ENCODE results near the gene FAM200A. TPM values are rescaled to one million over a fixed set of nuclear protein-coding genes. Genes with fewer than 3 reads are reported as not detected.
"Not testable (repeated sequence)": the region's sequence is repeated elsewhere in the genome, so short reads cannot be mapped to it uniquely, and the experiment has no call there.

The FAM200A gene
- total and polyA plus RNA-seq, 10 donors, result 4.9 to 9.2 (median 5.7) TPM

DNA sequence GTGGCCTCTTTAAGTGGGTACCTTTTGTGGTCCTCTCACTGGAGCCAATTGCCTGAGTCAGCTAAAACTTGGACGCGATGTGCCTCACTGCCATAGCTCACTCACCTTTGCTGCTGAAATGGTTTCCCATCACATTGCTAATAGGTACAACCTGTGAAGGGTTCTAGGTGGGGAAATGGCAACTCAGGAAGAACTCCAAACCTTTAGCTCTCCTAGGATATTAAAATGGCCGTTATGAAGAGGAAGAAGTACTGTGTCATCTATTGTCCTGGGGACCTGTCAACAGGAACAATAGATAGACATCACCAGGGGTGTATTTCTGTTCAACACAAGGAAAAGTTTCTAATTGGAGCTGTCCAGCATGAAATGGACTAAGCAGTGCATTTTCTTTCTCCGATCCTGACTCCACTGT is 5.3 kb upstream of the FAM200A start:
- Histone ChIP-seq H3K9me3 (no peaks in the 10 kb centered on the region), H3K4me3 (peak overlapping the region; percentile 36 to 95 (median 69)), H3K36me3 (peaks cover 0 to 61% (median 31%) of the 10 kb centered on the region in 6 donors), H3K27ac (peak overlapping the region in 7 of 8 donors; percentile 92 to 100 (median 97)), H3K4me1 (peaks cover 20 to 76% (median 58%) of the 10 kb centered on the region in 6 donors), H3K27me3 (replicated peaks in 1 of 7) (no peaks in the 10 kb centered on the region)
- TF ChIP-seq POLR2A (IDR thresholded peaks at IDR 0.05), result no peak
- TF ChIP-seq POLR2AphosphoS5 (IDR thresholded peaks at IDR 0.05), result no peak
- no peak for TF ChIP-seq CTCF (IDR thresholded peaks at IDR 0.05 in 8 of 11, conservative IDR thresholded peaks at IDR 0.05 in 3 of 11)
- intact Hi-C loops (cut with DNase I; ENCODE audit: low total_unique reads), result no loop called here
- WGBS, 5 donors, result 64 to 83% (median 75%) methylated on average over 4 of the region's 4 CpGs
- DNase-seq, result no peak

- peaks cover 0 to 39% (median 12%) of the 10 kb centered on the region in 6 donors for H3K36me3 ChIP-seq
- intact Hi-C loops (cut with DNase I; ENCODE audit: low total_unique reads), result loop anchor here (5.0 kb wide), 1 partner anchor 48 kb away; no protein-coding TSS in a partner anchor
- WGBS, 5 donors, result 75 to 89% (median 88%) methylated on average over 2 of the region's 2 CpGs
Observed at GRCh38 chr7:99554939-99555338, 3.0 kb upstream of the FAM200A start.

DNA sequence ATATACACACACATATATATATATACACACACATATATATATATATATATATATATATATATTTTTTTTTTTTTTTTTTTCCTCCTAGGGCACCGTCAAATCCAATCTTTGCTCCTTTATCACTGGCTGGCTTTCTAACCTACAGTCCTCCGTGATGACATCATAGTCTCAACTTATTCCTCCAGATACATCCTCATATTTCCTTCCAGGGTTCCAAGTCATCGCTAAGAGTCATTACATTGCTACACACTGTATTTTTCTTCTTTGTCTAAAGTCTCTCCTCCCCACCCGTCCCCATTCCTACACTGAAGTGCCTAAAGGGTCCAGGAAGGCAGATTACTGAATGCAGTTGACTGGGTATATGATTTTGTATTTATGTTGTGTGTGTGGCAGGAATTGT is 1.1 kb upstream of the FAM200A start:
- no peaks in the 10 kb centered on the region for H3K27me3 ChIP-seq (replicated peaks in 1 of 7)
- no peak overlapping the region for H3K4me3 ChIP-seq
- WGBS, 5 donors, result 93 to 99% (median 95%) methylated on average over 4 of the region's 4 CpGs
- DNase-seq, result no peak
- no peak for TF ChIP-seq POLR2AphosphoS5 (IDR thresholded peaks at IDR 0.05)
- no peak for TF ChIP-seq POLR2A (IDR thresholded peaks at IDR 0.05)
- no peak for TF ChIP-seq CTCF (IDR thresholded peaks at IDR 0.05 in 8 of 11, conservative IDR thresholded peaks at IDR 0.05 in 3 of 11)
- peaks cover 0 to 46% (median 16%) of the 10 kb centered on the region in 6 donors for H3K36me3 ChIP-seq
- peaks cover 0 to 6% (median under 1%) of the 10 kb centered on the region in 8 donors for H3K9me3 ChIP-seq
- intact Hi-C loops (cut with DNase I; ENCODE audit: low total_unique reads), result loop anchor here (5.0 kb wide), 1 partner anchor 46 kb away; no protein-coding TSS in a partner anchor
- no peak overlapping the region for H3K27ac ChIP-seq
- peaks cover 21 to 60% (median 44%) of the 10 kb centered on the region in 6 donors for H3K4me1 ChIP-seq

More at GRCh38 chr7:99554939-99555338, 3.0 kb upstream of the FAM200A start:
- Histone ChIP-seq H3K9me3 (no peaks in the 10 kb centered on the region), H3K4me1 (peaks cover 25 to 71% (median 53%) of the 10 kb centered on the region in 6 donors), H3K27ac (no peak overlapping the region), H3K27me3 (replicated peaks in 1 of 7) (no peaks in the 10 kb centered on the region), H3K4me3 (no peak overlapping the region)
- TF ChIP-seq POLR2A (IDR thresholded peaks at IDR 0.05), result no peak
- no peak for TF ChIP-seq POLR2AphosphoS5 (IDR thresholded peaks at IDR 0.05)
- TF ChIP-seq CTCF (IDR thresholded peaks at IDR 0.05 in 8 of 11, conservative IDR thresholded peaks at IDR 0.05 in 3 of 11), result no peak
- DNase-seq, result no peak

DNA sequence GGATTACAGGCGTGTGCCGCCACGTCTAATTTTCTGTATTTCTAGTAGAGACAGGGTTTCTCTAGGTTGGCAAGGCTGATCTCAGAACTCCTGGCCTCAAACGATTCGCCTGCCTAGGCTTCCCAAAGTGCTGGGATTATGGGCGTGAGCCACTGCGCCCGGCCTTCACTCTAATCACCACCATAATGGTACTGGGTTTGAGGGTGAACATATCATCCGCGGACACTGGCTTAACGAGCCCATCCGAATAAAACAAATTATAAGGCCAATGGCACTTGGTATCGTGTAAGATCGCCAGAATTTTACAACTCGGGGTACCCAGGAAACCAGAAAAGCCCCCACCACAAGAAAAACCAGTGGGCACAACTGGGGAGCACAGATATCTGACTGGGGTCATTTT is 580 bp downstream of the FAM200A start:
- TF ChIP-seq POLR2A (IDR thresholded peaks at IDR 0.05) (no peak), POLR2AphosphoS5 (IDR thresholded peaks at IDR 0.05) (no peak), CTCF (IDR thresholded peaks at IDR 0.05 in 8 of 11, conservative IDR thresholded peaks at IDR 0.05 in 3 of 11) (no peak)
- Histone ChIP-seq H3K36me3 (peaks cover 0 to 49% (median 22%) of the 10 kb centered on the region in 6 donors), H3K4me1 (peaks cover 10 to 43% (median 29%) of the 10 kb centered on the region in 6 donors), H3K27me3 (replicated peaks in 1 of 7) (no peaks in the 10 kb centered on the region), H3K4me3 (peak overlapping the region; percentile 51 to 85 (median 71)), H3K9me3 (peaks cover 0 to 16% (median 10%) of the 10 kb centered on the region in 8 donors), H3K27ac (peak overlapping the region; percentile 53 to 93 (median 89))
- WGBS, 5 donors, result 13 to 22% (median 19%) methylated on average over 15 of the region's 15 CpGs
- intact Hi-C loops (cut with DNase I; ENCODE audit: low total_unique reads), result loop anchor here (5.0 kb wide), 1 partner anchor 44 kb away; no protein-coding TSS in a partner anchor
- DNase-seq, result no peak

DNA sequence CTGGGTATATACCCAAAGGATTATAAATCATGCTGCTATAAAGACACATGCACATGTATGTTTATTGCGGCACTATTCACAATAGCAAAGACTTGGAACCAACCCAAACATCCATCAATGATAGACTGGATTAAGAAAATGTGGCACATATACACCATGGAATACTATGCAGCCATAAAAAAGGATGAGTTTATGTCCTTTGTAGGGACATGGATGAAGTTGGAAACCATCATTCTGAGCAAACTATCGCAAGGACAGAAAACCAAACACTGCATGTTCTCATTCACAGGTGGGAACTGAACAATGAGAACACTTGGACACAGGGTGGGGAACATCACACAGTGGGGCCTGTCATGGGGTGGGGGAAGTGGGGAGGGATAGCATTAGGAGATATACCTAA is 2.4 kb downstream of the FAM200A start:
- Histone ChIP-seq H3K36me3 (peaks cover 0 to 36% (median 17%) of the 10 kb centered on the region in 6 donors), H3K9me3 (peaks cover 0 to 31% (median 10%) of the 10 kb centered on the region in 8 donors), H3K4me1 (peaks cover 7 to 25% (median 18%) of the 10 kb centered on the region in 6 donors)
- H3K27ac ChIP-seq; intact Hi-C loops (cut with DNase I; ENCODE audit: low total_unique reads); DNase-seq; H3K27me3 ChIP-seq (replicated peaks in 1 of 7); H3K4me3 ChIP-seq: not testable (repeated sequence)
- 100% methylated on average over 1 of the region's 2 CpGs for WGBS, 5 donors

- H3K4me3 ChIP-seq; DNase-seq; H3K4me1 ChIP-seq; H3K27ac ChIP-seq; intact Hi-C loops (cut with DNase I; ENCODE audit: low total_unique reads); H3K27me3 ChIP-seq (replicated peaks in 1 of 7): not testable (repeated sequence)
- 95 to 98% (median 96%) methylated on average over 5 of the region's 5 CpGs for WGBS, 5 donors
- Histone ChIP-seq H3K9me3 (peaks cover 3 to 70% (median 47%) of the 10 kb centered on the region in 8 donors), H3K36me3 (peaks cover 0 to 31% (median 14%) of the 10 kb centered on the region in 6 donors)
Observed at GRCh38 chr7:99545308-99545707, 6.6 kb downstream of the FAM200A start.
